GM18505 (cell line): ENCODE measurements around the gene AP3B1.

Experiments
- ATAC-seq: cut with Tn5 transposase; IDR thresholded peaks from one replicate; pipeline ENCODE4 v1.9.1; 2021; ENCODE audit not compliant: unreplicated experiment
- POLR2A ChIP-seq: IDR thresholded peaks from 4 replicates; pipeline ENCODE4 v1.6.1; 2011; ENCODE audit warnings: borderline replicate concordance; ENCODE audit not compliant: insufficient read depth, insufficient read length; ENCODE audit errors: extremely low read depth

AP3B1 gene, protein sequence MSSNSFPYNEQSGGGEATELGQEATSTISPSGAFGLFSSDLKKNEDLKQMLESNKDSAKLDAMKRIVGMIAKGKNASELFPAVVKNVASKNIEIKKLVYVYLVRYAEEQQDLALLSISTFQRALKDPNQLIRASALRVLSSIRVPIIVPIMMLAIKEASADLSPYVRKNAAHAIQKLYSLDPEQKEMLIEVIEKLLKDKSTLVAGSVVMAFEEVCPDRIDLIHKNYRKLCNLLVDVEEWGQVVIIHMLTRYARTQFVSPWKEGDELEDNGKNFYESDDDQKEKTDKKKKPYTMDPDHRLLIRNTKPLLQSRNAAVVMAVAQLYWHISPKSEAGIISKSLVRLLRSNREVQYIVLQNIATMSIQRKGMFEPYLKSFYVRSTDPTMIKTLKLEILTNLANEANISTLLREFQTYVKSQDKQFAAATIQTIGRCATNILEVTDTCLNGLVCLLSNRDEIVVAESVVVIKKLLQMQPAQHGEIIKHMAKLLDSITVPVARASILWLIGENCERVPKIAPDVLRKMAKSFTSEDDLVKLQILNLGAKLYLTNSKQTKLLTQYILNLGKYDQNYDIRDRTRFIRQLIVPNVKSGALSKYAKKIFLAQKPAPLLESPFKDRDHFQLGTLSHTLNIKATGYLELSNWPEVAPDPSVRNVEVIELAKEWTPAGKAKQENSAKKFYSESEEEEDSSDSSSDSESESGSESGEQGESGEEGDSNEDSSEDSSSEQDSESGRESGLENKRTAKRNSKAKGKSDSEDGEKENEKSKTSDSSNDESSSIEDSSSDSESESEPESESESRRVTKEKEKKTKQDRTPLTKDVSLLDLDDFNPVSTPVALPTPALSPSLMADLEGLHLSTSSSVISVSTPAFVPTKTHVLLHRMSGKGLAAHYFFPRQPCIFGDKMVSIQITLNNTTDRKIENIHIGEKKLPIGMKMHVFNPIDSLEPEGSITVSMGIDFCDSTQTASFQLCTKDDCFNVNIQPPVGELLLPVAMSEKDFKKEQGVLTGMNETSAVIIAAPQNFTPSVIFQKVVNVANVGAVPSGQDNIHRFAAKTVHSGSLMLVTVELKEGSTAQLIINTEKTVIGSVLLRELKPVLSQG

DNA sequence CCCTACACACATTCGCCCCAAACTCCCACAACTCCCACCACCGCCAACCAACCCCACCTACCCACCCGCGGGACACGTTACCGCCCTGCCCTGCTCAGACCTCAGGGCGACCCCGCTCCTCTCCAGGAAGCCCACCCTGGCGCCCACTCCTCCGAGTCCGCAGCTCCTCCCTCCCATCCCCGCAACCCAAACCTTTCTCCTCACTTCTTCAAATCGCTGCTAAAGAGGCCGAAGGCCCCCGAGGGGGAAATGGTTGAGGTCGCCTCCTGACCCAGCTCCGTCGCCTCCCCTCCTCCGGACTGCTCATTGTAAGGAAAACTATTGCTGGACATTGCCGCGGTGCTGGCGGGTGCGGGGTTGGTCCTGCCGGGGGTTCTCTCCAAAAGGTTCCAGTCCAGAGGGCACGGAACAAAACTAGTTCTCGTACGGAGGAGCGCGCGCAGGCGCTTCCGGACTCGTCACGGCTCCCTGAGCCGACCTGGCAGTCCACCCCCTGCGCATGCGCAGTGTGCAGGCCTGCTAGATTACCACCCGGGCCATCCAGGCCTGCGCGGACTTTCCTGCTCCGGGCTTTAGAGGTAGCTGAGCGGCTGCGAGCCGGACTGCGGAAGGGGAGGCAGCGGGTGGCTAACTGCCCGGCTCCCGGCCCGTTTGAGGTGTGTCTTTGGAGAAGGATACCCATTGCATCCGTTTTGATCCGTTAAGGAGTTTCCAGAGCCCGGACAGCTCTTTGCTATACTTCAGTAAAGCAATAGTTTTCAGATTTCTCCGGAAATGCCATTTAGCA lies at the start of gene AP3B1:
Gene AP3B1, minus strand, starts transcription at position 451 of the 787 bp plus-strand sequence. Its CDS starts 119 bp downstream, at position 332.
- peak; percentile 87 for ATAC-seq
- TF ChIP-seq POLR2A, result peak; percentile 92

DNA sequence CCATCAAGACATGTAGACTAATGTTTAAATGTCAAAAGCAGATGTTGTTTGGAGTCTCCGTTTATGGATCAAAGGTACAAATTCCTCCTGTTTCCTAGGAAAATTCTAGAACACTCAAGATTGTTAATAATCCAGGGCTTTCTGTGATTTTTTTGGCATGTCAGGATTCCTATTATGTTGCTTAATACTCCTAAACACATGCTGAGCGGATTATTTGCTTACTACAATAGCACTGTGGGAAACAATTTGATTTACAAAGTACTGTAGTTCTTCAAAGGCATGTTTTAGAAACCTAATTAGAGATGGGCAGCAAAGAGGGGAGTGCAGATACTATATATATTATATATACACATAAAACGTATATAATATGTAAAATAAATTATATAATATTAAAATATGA lies 46.9 kb upstream of the AP3B1 start:
- no peak for TF ChIP-seq POLR2A
- ATAC-seq, result no peak

DNA sequence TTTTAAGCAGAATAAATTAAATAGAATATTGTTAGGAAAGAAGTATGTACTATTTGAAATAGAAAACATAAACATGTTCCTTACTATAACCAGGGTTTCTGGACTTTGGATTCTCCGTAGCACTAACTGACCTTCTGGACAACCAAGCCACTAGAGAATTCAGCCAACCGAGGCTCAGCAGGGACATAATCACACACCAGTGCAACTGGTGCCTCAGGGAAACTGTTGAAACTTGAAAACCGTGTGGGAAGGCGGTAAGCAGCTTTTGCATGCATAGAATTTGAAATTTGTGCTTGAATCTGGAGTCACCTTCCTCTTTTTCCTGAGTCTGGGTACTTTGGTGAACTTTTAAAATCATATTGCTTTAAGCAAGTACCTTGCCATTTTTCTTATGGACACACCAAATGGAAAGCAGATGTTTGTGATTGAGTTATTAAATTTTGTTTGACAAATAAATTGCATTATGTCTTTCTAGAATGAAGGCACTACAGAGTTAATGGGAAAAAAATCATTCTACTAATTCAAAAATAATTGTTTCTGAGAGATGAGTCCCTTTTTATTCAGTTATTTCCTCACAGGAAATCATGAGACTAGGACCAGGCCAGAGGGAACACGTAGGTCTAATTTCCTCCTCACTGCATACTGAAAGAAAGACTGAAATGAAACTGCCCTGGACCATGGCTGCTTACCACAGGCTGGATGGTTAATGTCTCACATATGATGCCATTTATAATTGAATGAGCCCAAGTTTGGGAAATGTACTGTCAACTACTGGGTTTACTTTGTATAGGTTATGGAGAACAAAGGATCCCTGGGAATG lies 45.3 kb upstream of the AP3B1 start:
- no peak for ATAC-seq
- TF ChIP-seq POLR2A, result no peak

DNA sequence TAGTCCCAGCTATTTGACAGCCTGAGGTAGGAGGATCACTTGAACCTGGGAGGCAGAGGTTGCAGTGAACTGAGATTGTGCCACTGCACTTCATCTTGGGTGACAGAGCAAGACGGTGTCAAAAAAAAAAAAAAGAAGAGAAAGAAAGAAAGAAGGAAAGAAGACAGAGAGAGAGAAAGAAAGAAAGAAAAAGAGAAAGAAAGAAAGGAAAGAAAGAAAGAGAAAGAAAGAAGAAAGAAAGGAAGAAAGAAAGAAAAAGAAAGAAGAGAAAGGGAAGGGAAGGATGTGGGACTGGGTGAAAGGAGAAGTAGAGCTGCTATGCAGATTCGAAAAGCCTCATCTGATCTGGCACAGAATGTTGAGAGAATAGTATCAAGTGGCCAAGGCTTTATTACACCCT lies 42.2 kb upstream of the AP3B1 start:
- no peak for TF ChIP-seq POLR2A
- ATAC-seq, result no peak

DNA sequence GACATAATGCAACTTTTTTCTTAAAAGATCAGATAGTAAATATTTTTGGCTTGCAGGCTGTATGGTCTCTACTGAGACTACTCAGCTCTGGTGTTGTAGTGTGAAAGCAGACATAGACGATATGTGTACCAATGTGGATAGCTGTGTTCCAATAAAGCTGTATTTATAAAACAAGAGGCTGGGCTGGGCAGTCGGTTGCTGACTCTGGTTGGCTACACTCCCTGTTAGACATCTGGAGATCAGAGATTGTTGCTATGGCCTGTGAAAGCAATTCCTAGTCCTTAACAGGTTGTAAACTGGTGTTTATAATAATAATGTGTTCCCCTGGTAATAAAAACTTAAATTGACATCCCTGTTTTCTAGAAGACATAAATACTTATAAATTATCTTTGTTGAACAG lies 41.5 kb upstream of the AP3B1 start:
- TF ChIP-seq POLR2A, result no peak
- no peak for ATAC-seq

DNA sequence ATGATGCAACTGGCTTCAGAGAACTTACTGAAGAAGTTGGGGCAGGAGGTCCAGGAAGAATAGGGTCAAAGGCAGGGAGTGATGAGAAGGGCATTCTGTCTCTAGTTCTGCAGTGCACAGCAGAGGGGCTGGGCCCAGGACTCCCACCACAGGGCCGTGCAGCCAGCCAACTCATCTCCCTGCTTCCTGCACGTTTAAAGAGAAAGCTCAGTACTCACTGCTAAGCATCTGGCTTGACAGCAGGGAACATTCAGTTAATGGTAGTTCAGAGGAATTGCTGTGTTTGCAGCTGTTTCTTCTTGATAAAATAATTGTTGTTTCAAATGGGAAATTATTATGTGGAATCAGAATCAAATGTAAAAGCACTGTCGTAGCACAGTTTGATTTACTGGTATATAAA lies 40.3 kb upstream of the AP3B1 start:
- no peak for TF ChIP-seq POLR2A
- no peak for ATAC-seq

DNA sequence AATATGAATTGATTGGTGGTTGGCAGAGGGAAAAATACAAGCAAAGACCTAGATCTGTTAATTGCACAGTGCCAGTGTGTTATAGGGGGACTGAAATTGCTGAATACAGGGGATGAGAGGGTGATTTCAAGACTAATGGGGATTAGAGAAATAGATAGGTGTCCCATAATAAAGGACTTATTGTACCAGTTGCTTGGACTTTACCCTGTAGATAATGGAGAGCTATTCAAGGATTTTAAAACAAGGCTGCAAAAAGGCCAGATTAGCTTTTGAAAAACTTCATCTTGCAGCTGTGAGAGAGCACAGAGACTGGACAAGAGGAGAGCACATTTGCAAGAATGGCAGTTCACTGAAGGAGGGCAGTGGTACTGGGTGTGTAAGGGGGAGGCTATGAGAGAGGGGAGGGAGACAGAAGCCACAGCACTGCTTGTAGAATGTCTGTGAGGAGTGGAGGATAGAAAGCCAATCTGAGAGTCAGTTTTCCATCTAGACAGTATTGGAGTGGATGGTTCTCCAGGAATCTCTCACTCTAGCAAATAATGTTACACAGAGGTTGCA lies 37.1 kb upstream of the AP3B1 start:
- no peak for TF ChIP-seq POLR2A
- ATAC-seq, result no peak

DNA sequence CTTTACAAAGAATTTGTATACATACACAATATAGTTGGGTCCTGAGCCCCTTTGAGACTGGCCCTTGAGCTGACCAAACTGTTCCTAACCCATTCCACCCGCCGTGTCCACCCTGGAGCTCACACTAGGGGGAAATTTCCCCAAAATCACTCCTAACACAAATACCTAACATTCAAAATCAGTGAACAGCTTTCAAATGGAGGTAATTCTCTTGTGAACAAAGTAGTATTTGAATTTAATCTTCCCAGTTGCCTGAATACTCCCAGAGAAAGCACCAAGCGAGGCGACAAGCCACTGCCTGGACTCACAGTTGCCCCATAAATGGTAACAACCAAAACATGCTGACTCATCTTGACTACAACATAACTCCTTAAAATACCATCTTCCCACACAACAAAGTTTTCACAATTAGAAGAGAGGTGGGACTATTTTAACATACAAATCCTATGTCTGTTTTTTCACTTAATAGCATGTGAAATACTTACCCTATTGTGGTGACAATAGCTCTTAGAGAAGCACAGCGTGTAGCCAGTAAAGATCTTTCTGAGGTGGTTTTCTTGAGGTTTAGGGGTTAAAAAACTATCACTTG lies 34.2 kb upstream of the AP3B1 start:
- no peak for ATAC-seq
- no peak for TF ChIP-seq POLR2A

DNA sequence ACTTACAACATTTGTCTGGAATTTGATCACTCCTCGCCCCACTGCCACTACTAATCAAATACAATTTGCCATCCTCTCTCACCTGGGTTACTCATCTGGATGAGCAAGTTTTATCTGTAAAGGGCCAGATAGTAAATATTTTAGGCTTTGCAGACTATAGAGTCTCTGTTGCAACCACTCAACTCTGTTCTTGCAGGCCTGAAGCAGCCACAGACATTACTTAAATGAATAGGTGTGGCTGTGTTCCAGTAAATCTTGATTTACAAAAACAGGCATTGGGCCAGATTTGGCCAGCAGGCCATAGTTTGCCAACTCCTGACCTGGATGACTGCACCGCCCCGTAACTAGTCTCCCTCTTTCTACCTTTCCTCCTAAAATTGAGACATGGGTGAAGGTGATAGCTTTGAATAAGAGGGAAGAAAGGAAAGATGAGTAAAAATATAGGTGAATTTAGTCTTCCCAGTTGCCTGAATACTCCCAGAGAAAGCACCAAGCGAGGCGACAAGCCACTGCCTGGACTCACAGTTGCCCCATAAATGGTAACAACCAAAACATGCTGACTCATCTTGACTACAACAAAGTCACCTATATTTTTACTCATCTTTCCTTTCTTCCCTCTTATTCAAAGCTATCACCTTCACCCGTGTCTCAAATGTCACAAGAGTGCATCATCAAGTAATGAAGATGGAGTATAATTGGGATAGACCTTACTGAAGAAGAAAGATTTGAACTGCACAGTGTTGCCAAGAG lies 33.4 kb upstream of the AP3B1 start:
- TF ChIP-seq POLR2A, result no peak

DNA sequence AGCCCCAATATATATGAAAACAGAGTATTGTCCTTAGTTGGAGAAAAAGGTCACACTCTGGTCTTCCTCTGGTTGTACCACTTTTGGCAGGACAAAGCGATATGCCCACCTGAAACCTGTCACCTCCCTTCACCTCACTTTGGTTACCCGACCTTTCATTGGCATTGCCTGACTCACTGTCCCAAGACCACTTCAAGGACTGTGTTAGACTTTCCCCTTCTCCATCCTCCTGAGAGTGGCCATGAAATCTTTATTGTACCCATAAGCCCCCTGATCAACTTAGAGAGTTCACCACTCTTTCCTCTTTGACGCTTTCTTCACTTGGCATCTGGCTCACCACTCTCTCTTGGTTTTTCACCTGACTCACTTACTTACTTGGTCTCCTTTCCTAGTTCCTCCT lies 32.4 kb upstream of the AP3B1 start:
- no peak for TF ChIP-seq POLR2A
- ATAC-seq, result no peak

More for the DNA sequence above, 33.4 kb upstream of the AP3B1 start:
- no peak for ATAC-seq

DNA sequence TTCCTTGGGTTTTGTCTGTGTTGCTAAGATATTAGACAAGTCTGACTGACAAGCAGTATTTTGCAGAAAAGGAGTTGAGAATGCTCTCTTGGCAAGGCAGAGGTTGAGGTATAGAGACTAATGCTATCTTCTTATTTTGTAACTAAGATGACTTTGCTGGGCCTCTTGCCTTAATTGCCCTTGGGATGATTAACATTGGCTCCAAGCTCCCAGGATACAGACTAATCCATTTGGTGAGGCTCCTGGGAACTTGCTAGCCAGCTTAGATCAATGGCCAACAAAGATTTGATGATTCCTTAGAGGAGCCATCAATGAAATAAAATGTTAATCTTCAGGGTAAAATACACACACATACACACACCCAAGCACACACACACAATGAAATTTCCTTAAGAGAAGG lies 28.7 kb upstream of the AP3B1 start:
- no peak for ATAC-seq
- TF ChIP-seq POLR2A, result no peak
